H9 (cell line): Measurements from ENCODE around the gene RFNG. TPM values are rescaled to one million over a fixed set of nuclear protein-coding genes. Genes with fewer than 3 reads are reported as not detected.

Experiments
- DNase-seq: peaks from one replicate; pipeline ENCODE4 v3.0.0-alpha.2; 2017
- H2AFZ ChIP-seq: one replicate; pipeline ENCODE4 v1.6.1; 2013; ENCODE audit warnings: mild to moderate bottlenecking, low read length, control low read depth, moderate library complexity
- H2AK5ac ChIP-seq: 2 replicates; pipeline ENCODE4 v1.6.1; 2013; ENCODE audit warnings: low read length, control low read depth, mixed read lengths; ENCODE audit not compliant: insufficient read length
- H2BK120ac ChIP-seq: one replicate; pipeline ENCODE4 v1.6.1; 2013; ENCODE audit warnings: low read depth, mild to moderate bottlenecking, low read length, control low read depth, inconsistent platforms; ENCODE audit not compliant: poor library complexity, severe bottlenecking
- H2BK12ac ChIP-seq: 2 replicates; pipeline ENCODE4 v1.6.1; 2013; ENCODE audit warnings: low read length, control low read depth, mixed read lengths, low read depth; ENCODE audit not compliant: insufficient read length
- H2BK15ac ChIP-seq: 2 replicates; pipeline ENCODE4 v1.6.1; 2013; ENCODE audit warnings: low read depth, low read length, control low read depth
- H2BK20ac ChIP-seq: one replicate; pipeline ENCODE4 v1.6.1; 2013; ENCODE audit warnings: low read depth, mild to moderate bottlenecking, low read length, control low read depth, inconsistent platforms; ENCODE audit not compliant: poor library complexity, severe bottlenecking
- H2BK5ac ChIP-seq: 2 replicates; pipeline ENCODE4 v1.6.1; 2013; ENCODE audit warnings: low read length, control low read depth, mixed read lengths; ENCODE audit not compliant: insufficient read length
- H3K14ac ChIP-seq: 2 replicates; pipeline ENCODE4 v1.6.1; 2013; ENCODE audit warnings: low read length, control low read depth; ENCODE audit not compliant: insufficient read depth
- H3K18ac ChIP-seq: 2 replicates; pipeline ENCODE4 v1.6.1; 2013; ENCODE audit warnings: low read depth, mild to moderate bottlenecking, mixed read lengths, low read length, control low read depth; ENCODE audit not compliant: insufficient read length
- H3K23ac ChIP-seq: 2 replicates; pipeline ENCODE4 v1.6.1; 2013; ENCODE audit warnings: low read length, control low read depth, mixed read lengths, low read depth; ENCODE audit not compliant: insufficient read length
- H3K23me2 ChIP-seq: 2 replicates; pipeline ENCODE4 v1.6.1; 2013; ENCODE audit warnings: low read depth, mild to moderate bottlenecking, mixed read lengths, low read length, control low read depth; ENCODE audit not compliant: insufficient read length, poor library complexity, severe bottlenecking
- H3K27ac ChIP-seq: 2 replicates; pipeline ENCODE4 v1.5.1; 2013; ENCODE audit warnings: low read length, control low read depth, mixed read lengths, low read depth; ENCODE audit not compliant: insufficient read length
- H3K27me3 ChIP-seq: 2 replicates; pipeline ENCODE4 v1.6.1; 2013; ENCODE audit warnings: low read length, control low read depth, inconsistent platforms; ENCODE audit not compliant: insufficient read depth
- H3K4ac ChIP-seq: 2 replicates; pipeline ENCODE4 v1.6.1; 2013; ENCODE audit warnings: low read depth, mild to moderate bottlenecking, control low read depth, inconsistent platforms, low read length, moderate library complexity
- H3K4me1 ChIP-seq: 2 replicates; pipeline ENCODE4 v1.6.1; 2013; ENCODE audit warnings: low read length, control low read depth, inconsistent platforms; ENCODE audit not compliant: insufficient read depth
- H3K4me2 ChIP-seq: 2 replicates; pipeline ENCODE4 v1.6.1; 2013; ENCODE audit warnings: low read length, control low read depth, mixed read lengths; ENCODE audit not compliant: insufficient read length, insufficient read depth
- H3K56ac ChIP-seq: 2 replicates; pipeline ENCODE4 v1.6.1; 2013; ENCODE audit warnings: low read depth, mild to moderate bottlenecking, mixed read lengths, low read length, control low read depth; ENCODE audit not compliant: insufficient read length
- H3K79me1 ChIP-seq: 2 replicates; pipeline ENCODE4 v1.6.1; 2013; ENCODE audit warnings: low read depth, mild to moderate bottlenecking, moderate library complexity, low read length, control low read depth, inconsistent platforms; ENCODE audit not compliant: insufficient read depth, poor library complexity, severe bottlenecking
- H3K79me2 ChIP-seq: 2 replicates; pipeline ENCODE4 v1.6.1; 2013; ENCODE audit warnings: low read length, control low read depth, inconsistent platforms; ENCODE audit not compliant: insufficient read depth
- H3K9ac ChIP-seq: 2 replicates; pipeline ENCODE4 v1.6.1; 2013; ENCODE audit warnings: low read length, control low read depth, mixed read lengths; ENCODE audit not compliant: insufficient read length; ENCODE audit errors: extremely low read depth
- H3K9me3 ChIP-seq: one replicate; pipeline ENCODE4 v1.6.1; 2013; ENCODE audit warnings: low read depth, low read length, inconsistent platforms; ENCODE audit not compliant: control insufficient read depth
- H3T11ph ChIP-seq: one replicate; pipeline ENCODE4 v1.6.1; 2013; ENCODE audit warnings: mild to moderate bottlenecking, low read length, control low read depth, inconsistent platforms
- H4K20me1 ChIP-seq: one replicate; pipeline ENCODE4 v1.6.1; 2013; ENCODE audit not compliant: control insufficient read depth, insufficient read length, insufficient read depth
- H4K5ac ChIP-seq: 2 replicates; pipeline ENCODE4 v1.6.1; 2013; ENCODE audit warnings: low read depth, mild to moderate bottlenecking, mixed read lengths, low read length, control low read depth; ENCODE audit not compliant: insufficient read length
- H4K8ac ChIP-seq: replicated peaks from 2 replicates; pipeline ENCODE4 v1.6.1; 2013; ENCODE audit warnings: low read length, control low read depth, mixed read lengths, low read depth; ENCODE audit not compliant: insufficient read length
- H4K91ac ChIP-seq: 2 replicates; pipeline ENCODE4 v1.6.1; 2013; ENCODE audit warnings: low read depth, mild to moderate bottlenecking, moderate library complexity, mixed read lengths, low read length, control low read depth; ENCODE audit not compliant: insufficient read length
- H3K27ac Mint-ChIP-seq, 3 experiments: 2 replicates in 2 of 3; 3 replicates in 1 of 3; pipeline ENCODE4 v1.8.0; 2020 to 2021; ENCODE audit warnings: mixed read lengths in 3 of 3, mild to moderate bottlenecking in 1 of 3, moderate library complexity in 1 of 3
- H3K27me3 Mint-ChIP-seq: 2 replicates; pipeline ENCODE4 v1.8.0; 2021; ENCODE audit warnings: low read depth, mild to moderate bottlenecking, moderate library complexity, mixed read lengths
- H3K36me3 Mint-ChIP-seq, 3 experiments: 2 replicates in 2 of 3; 3 replicates in 1 of 3; pipeline ENCODE4 v1.8.0; 2020 to 2021; ENCODE audit warnings: low read depth in 3 of 3, mixed read lengths in 3 of 3; ENCODE audit not compliant: insufficient read depth in 1 of 3
- H3K4me1 Mint-ChIP-seq, 2 experiments: 2 replicates each; pipeline ENCODE4 v1.8.0; 2020; ENCODE audit warnings: mixed read lengths in 2 of 2
- H3K4me3 Mint-ChIP-seq, 2 experiments: 2 replicates in 1 of 2; 3 replicates in 1 of 2; pipeline ENCODE4 v1.8.0; 2020 to 2021; ENCODE audit warnings: mild to moderate bottlenecking in 2 of 2, mixed read lengths in 2 of 2, moderate library complexity in 1 of 2
- H3K9me3 Mint-ChIP-seq, 2 experiments: 2 replicates in 1 of 2; 3 replicates in 1 of 2; pipeline ENCODE4 v1.8.0; 2020; ENCODE audit warnings: mild to moderate bottlenecking in 2 of 2, mixed read lengths in 2 of 2, moderate library complexity in 1 of 2
- CTCF ChIP-seq: fragments of 200-600 bp; sonication (generic); conservative IDR thresholded peaks from 3 replicates; pipeline ENCODE4 v1.8.0; 2021; ENCODE audit warnings: antibody characterized with exemption, mild to moderate bottlenecking
- WGBS: extraction: QIAGEN DNeasy Blood & Tissue Kit; methylation state at CpG from one replicate; pipeline ENCODE4 v1.1.7; 2013; ENCODE audit warnings: missing lambda C conversion rate, low lambda C conversion rate, mixed read lengths; ENCODE audit not compliant: insufficient read length; ENCODE audit errors: extremely low coverage; 5-methylcytosine and 5-hydroxymethylcytosine counted together
- total RNA-seq: library from RNA; stranded (reverse); gene quantifications from 2 replicates; pipeline ENCODE4 v1.2.1, GENCODE V29; 2021

Gene RFNG
- total RNA-seq, 1 experiment from 2014 or later: 34.0 TPM

- no peak overlapping the region; the same call in 1 of the 2 replicates for H3K14ac ChIP-seq
- H2AK5ac ChIP-seq: no peak overlapping the region
- H4K20me1 ChIP-seq: no peaks in the 10 kb centered on the region
- TF ChIP-seq CTCF: no peak
- H4K5ac ChIP-seq: no peak overlapping the region
- no peak overlapping the region for H3K4me3 Mint-ChIP-seq
- H3K27ac Mint-ChIP-seq: no peak overlapping the region
- H3T11ph ChIP-seq: no peak overlapping the region
- H3K56ac ChIP-seq: no peak overlapping the region
- no peak overlapping the region for H3K27ac ChIP-seq
- H3K4me1 ChIP-seq: no peaks in the 10 kb centered on the region
- no peaks in the 10 kb centered on the region for H3K9me3 Mint-ChIP-seq
- H2BK12ac ChIP-seq: no peak overlapping the region
- WGBS: no CpG with 5 or more reads among the region's 20 CpGs
- H3K27me3 Mint-ChIP-seq: no peaks in the 10 kb centered on the region; the same call in 1 of the 2 replicates
- no peaks in the 10 kb centered on the region for H3K27me3 ChIP-seq
- H2BK15ac ChIP-seq: no peak overlapping the region
- no peaks in the 10 kb centered on the region for H3K36me3 Mint-ChIP-seq
- no peaks in the 10 kb centered on the region for H3K23me2 ChIP-seq
- H3K4ac ChIP-seq: no peak overlapping the region
- H2BK5ac ChIP-seq: no peak overlapping the region
- H2BK20ac ChIP-seq: no peak overlapping the region
- no peak overlapping the region for H3K4me2 ChIP-seq
- H2BK120ac ChIP-seq: no peak overlapping the region
- no peak for DNase-seq
- no peak overlapping the region for H3K23ac ChIP-seq
- H4K91ac ChIP-seq: no peak overlapping the region
- H3K79me2 ChIP-seq: no peaks in the 10 kb centered on the region
- 0 out of 4 replicates have a peak, but pooled peaks cover 0 to 2% of the 10 kb centered on the region in 2 experiments for H3K4me1 Mint-ChIP-seq
- H3K9me3 ChIP-seq: no peaks in the 10 kb centered on the region
- no peak overlapping the region for H2AFZ ChIP-seq
- H4K8ac ChIP-seq: no peak overlapping the region
- H3K18ac ChIP-seq: no peak overlapping the region
- H3K9ac ChIP-seq: no peak overlapping the region
- H3K79me1 ChIP-seq: no peaks in the 10 kb centered on the region
These were observed 39.4 kb downstream of the RFNG start for GRCh38 chr17:82012261-82012639.
